Thyroid gland (tissue), 4 donors: ENCODE results near the gene CHST12. TPM values are rescaled to one million over a fixed set of nuclear protein-coding genes. Genes with fewer than 3 reads are reported as not detected.

ENCODE experiments used
- DNase-seq, 2 donors: peaks; one replicate each; pipeline ENCODE4 v3.0.0-alpha.2; 2019
- H3K27ac ChIP-seq, 3 donors: fragments of 200-600 bp; sonication (generic); 1 replicate in 2 of 3; 2 replicates in 1 of 3; pipeline ENCODE4 v1.5.1; 2016 to 2019; ENCODE audit warnings: mild to moderate bottlenecking in 1 of 3, moderate library complexity in 1 of 3
- H3K27me3 ChIP-seq: fragments of 200-600 bp; sonication (generic); one replicate; pipeline ENCODE4 v1.5.1; 2019
- H3K36me3 ChIP-seq, 2 donors: fragments of 200-600 bp; sonication (generic); one replicate each; pipeline ENCODE4 v1.5.1; 2016 to 2019
- H3K4me1 ChIP-seq, 2 donors: fragments of 200-600 bp; sonication (generic); one replicate each; pipeline ENCODE4 v1.5.1; 2017 to 2019
- H3K4me3 ChIP-seq, 3 donors: fragments of 200-600 bp; sonication (generic); replicated peaks in 1 of 3; 1 replicate in 2 of 3; 2 replicates in 1 of 3; pipeline ENCODE4 v1.5.1; 2016; ENCODE audit warnings: mild to moderate bottlenecking in 1 of 3
- H3K9me3 ChIP-seq: fragments of 200-600 bp; sonication (generic); one replicate; pipeline ENCODE4 v1.5.1; 2017
- CTCF ChIP-seq, 6 experiments: fragments of 200-600 bp in 3 of 6; fragments of 450-650 bp in 3 of 6; sonication (generic) in 3 of 6; IDR thresholded peaks; one replicate each; pipeline ENCODE4 v1.5.1; 2016 to 2019; ENCODE audit warnings: antibody characterized with exemption in 6 of 6, mild to moderate bottlenecking in 2 of 6, inconsistent platforms in 1 of 6, moderate library complexity in 1 of 6
- POLR2A ChIP-seq, 2 donors: fragments of 450-650 bp; IDR thresholded peaks; one replicate each; pipeline ENCODE4 v1.6.1; 2017; ENCODE audit warnings: antibody characterized with exemption in 2 of 2, mild to moderate bottlenecking in 2 of 2, moderate library complexity in 1 of 2
- WGBS, 2 donors: methylation state at CpG; one replicate each; pipeline ENCODE4 v1.1.5; 2017; 5-methylcytosine and 5-hydroxymethylcytosine counted together
- intact Hi-C: fragments of 100-400 bp; cut with DNase I; formaldehyde crosslinking; loops from one replicate; pipeline ENCODE4 v1.15.1; 2023
- total RNA-seq, 4 donors: library from RNA; depleted of rRNA; stranded (reverse); fragments of >200 nt; gene quantifications; one replicate each; pipeline ENCODE4 v1.2.3, GENCODE V29; 2016

CHST12 gene
- total RNA-seq, 4 donors from 2014 or later, result 15.3 to 24.2 (median 19.2) TPM

GRCh38 chr7:2480070-2480408 is 76.6 kb downstream of the CHST12 start:
- DNase-seq, result no peak
- 47 to 52% methylated on average over 11 to 20 of the region's 21 CpGs for WGBS, 2 donors
- Histone ChIP-seq H3K4me1 (peaks cover 0 to 16% of the 10 kb centered on the region in 2 donors), H3K36me3 (no peaks in the 10 kb centered on the region), H3K4me3 (no peak overlapping the region), H3K27me3 (no peaks in the 10 kb centered on the region), H3K27ac (no peak overlapping the region), H3K9me3 (no peaks in the 10 kb centered on the region)
- TF ChIP-seq CTCF (IDR thresholded peaks at IDR 0.05) (no peak), POLR2A (IDR thresholded peaks at IDR 0.05) (no peak)
- intact Hi-C loops, result loop anchor here (5.0 kb wide), 1 partner anchor 72 kb away; no protein-coding TSS in a partner anchor

- no peaks in the 10 kb centered on the region for H3K27me3 ChIP-seq
- no peak overlapping the region for H3K4me3 ChIP-seq
- no peak for TF ChIP-seq POLR2A (IDR thresholded peaks at IDR 0.05)
- no peak for TF ChIP-seq CTCF (IDR thresholded peaks at IDR 0.05)
- H3K27ac ChIP-seq, result no peak overlapping the region
- WGBS, 2 donors, result 82 to 93% methylated on average over 4 of the region's 4 CpGs
- intact Hi-C loops, result loop anchor here (5.0 kb wide), 1 partner anchor 71 kb away; no protein-coding TSS in a partner anchor
- no peaks in the 10 kb centered on the region for H3K36me3 ChIP-seq
- peaks cover 0 to 16% of the 10 kb centered on the region in 2 donors for H3K4me1 ChIP-seq
- DNase-seq, result no peak
- H3K9me3 ChIP-seq, result no peaks in the 10 kb centered on the region
Observed at GRCh38 chr7:2481195-2481594, 77.8 kb downstream of the CHST12 start.

- no peak for DNase-seq
- WGBS, 2 donors, result 86 to 88% methylated on average over 10 of the region's 10 CpGs
- Histone ChIP-seq H3K27ac (no peak overlapping the region), H3K36me3 (no peaks in the 10 kb centered on the region), H3K9me3 (no peaks in the 10 kb centered on the region), H3K4me1 (peaks cover 0 to 18% of the 10 kb centered on the region in 2 donors), H3K4me3 (no peak overlapping the region), H3K27me3 (no peaks in the 10 kb centered on the region)
- no peak for TF ChIP-seq CTCF (IDR thresholded peaks at IDR 0.05)
- TF ChIP-seq POLR2A (IDR thresholded peaks at IDR 0.05), result no peak
- intact Hi-C loops, result loop anchor here (5.0 kb wide), 1 partner anchor 69 kb away; no protein-coding TSS in a partner anchor
Observed at GRCh38 chr7:2482725-2483451, 79.5 kb downstream of the CHST12 start.

- H3K9me3 ChIP-seq, result no peaks in the 10 kb centered on the region
- H3K27me3 ChIP-seq, result no peaks in the 10 kb centered on the region
- no peak for DNase-seq
- H3K4me1 ChIP-seq, result peaks cover 0 to 18% of the 10 kb centered on the region in 2 donors
- 65 to 70% methylated on average over 5 of the region's 5 CpGs for WGBS, 2 donors
- no peaks in the 10 kb centered on the region for H3K36me3 ChIP-seq
- no peak overlapping the region for H3K27ac ChIP-seq
- TF ChIP-seq CTCF (IDR thresholded peaks at IDR 0.05) (no peak), POLR2A (IDR thresholded peaks at IDR 0.05) (no peak)
- no peak overlapping the region for H3K4me3 ChIP-seq
- intact Hi-C loops, result loop anchor here (5.0 kb wide), 1 partner anchor 69 kb away; no protein-coding TSS in a partner anchor
Observed at GRCh38 chr7:2483494-2483893, 80.1 kb downstream of the CHST12 start.

- H3K9me3 ChIP-seq, result no peaks in the 10 kb centered on the region
- H3K27ac ChIP-seq, result no peak overlapping the region
- H3K4me1 ChIP-seq, result peaks cover 3 to 26% of the 10 kb centered on the region in 2 donors
- no peak overlapping the region for H3K4me3 ChIP-seq
- TF ChIP-seq CTCF (IDR thresholded peaks at IDR 0.05) (no peak), POLR2A (IDR thresholded peaks at IDR 0.05) (no peak)
- H3K36me3 ChIP-seq, result no peaks in the 10 kb centered on the region
- no peak for DNase-seq
- intact Hi-C loops, result loop anchor here (5.0 kb wide), 1 partner anchor 67 kb away; no protein-coding TSS in a partner anchor
- 84 to 88% methylated on average over 12 of the region's 12 CpGs for WGBS, 2 donors
- no peaks in the 10 kb centered on the region for H3K27me3 ChIP-seq
Observed at GRCh38 chr7:2484868-2485267, 81.5 kb downstream of the CHST12 start.
